Gastroesophageal sphincter (tissue), 4 donors: ENCODE results near the gene WNT16. TPM values are rescaled to one million over a fixed set of nuclear protein-coding genes. Genes with fewer than 3 reads are reported as not detected.

ENCODE experiments used
- ATAC-seq: fragments of 150-250 bp; one replicate; pipeline ENCODE4 v1.9.1; 2016; ENCODE audit warnings: mild to moderate bottlenecking, moderate library complexity
- H3K27ac ChIP-seq, 4 donors: fragments of 200-600 bp; sonication (generic) in 3 of 4; 1 replicate in 3 of 4; 2 replicates in 1 of 4; pipeline ENCODE4 v1.5.1; 2016 to 2019
- H3K27me3 ChIP-seq: fragments of 200-600 bp; sonication (generic); one replicate; pipeline ENCODE4 v1.5.1; 2019
- H3K36me3 ChIP-seq, 2 donors: fragments of 200-600 bp; sonication (generic); one replicate each; pipeline ENCODE4 v1.5.1; 2019; ENCODE audit warnings: control low read depth in 1 of 2
- H3K4me1 ChIP-seq, 3 donors: fragments of 200-600 bp; sonication (generic); 1 replicate in 2 of 3; 2 replicates in 1 of 3; pipeline ENCODE4 v1.5.1; 2016 to 2019; ENCODE audit warnings: control low read depth in 2 of 3
- H3K4me3 ChIP-seq, 2 donors: fragments of 200-600 bp; sonication (generic); one replicate each; pipeline ENCODE4 v1.5.1; 2019; ENCODE audit warnings: mild to moderate bottlenecking in 1 of 2, moderate library complexity in 1 of 2
- H3K9me3 ChIP-seq, 3 donors: fragments of 200-600 bp; sonication (generic); one replicate each; pipeline ENCODE4 v1.5.1; 2017 to 2019; ENCODE audit warnings: control low read depth in 2 of 3
- CTCF ChIP-seq, 4 experiments: fragments of 200-600 bp in 2 of 4; fragments of 450-650 bp in 2 of 4; sonication (generic) in 1 of 4; IDR thresholded peaks; one replicate each; pipeline ENCODE4 v1.5.1; 2017 to 2019; ENCODE audit warnings: antibody characterized with exemption in 4 of 4, mild to moderate bottlenecking in 2 of 4, moderate library complexity in 2 of 4
- EP300 ChIP-seq: sonication (generic); formaldehyde crosslinking; IDR thresholded peaks from one replicate; pipeline ENCODE4 v1.6.1; 2017; ENCODE audit warnings: antibody characterized with exemption, mild to moderate bottlenecking
- POLR2A ChIP-seq, 2 donors: fragments of 450-650 bp; IDR thresholded peaks; one replicate each; pipeline ENCODE4 v1.6.1; 2017; ENCODE audit warnings: antibody characterized with exemption in 2 of 2, mild to moderate bottlenecking in 2 of 2, moderate library complexity in 1 of 2
- POLR2AphosphoS5 ChIP-seq: sonication (generic); formaldehyde crosslinking; IDR thresholded peaks from one replicate; pipeline ENCODE4 v1.6.1; 2017; ENCODE audit warnings: antibody characterized with exemption
- WGBS, 2 donors: methylation state at CpG; one replicate each; pipeline ENCODE4 v1.1.5; 2018; ENCODE audit warnings: low coverage in 1 of 2; 5-methylcytosine and 5-hydroxymethylcytosine counted together
- total RNA-seq, 4 donors: library from RNA; depleted of rRNA; stranded (reverse); fragments of >200 nt; gene quantifications; one replicate each; pipeline ENCODE4 v1.1.0, GENCODE V29; 2016

WNT16 gene
- total RNA-seq, 4 donors from 2014 or later = 0.13 to 0.17 (median 0.16) TPM; not detected in 1

GRCh38 chr7:121305109-121305508, 23.7 kb upstream of the WNT16 start:
- 76 to 81% methylated on average over 3 of the region's 3 CpGs for WGBS, 2 donors

GRCh38 chr7:121306565-121306964, 22.2 kb upstream of the WNT16 start:
- no peak overlapping the region for H3K4me3 ChIP-seq
- no peaks in the 10 kb centered on the region for H3K4me1 ChIP-seq
- TF ChIP-seq EP300 (no peak), POLR2AphosphoS5 (no peak), CTCF (IDR thresholded peaks at IDR 0.05) (no peak), POLR2A (IDR thresholded peaks at IDR 0.05) (no peak)

More at GRCh38 chr7:121305109-121305508, 23.7 kb upstream of the WNT16 start:
- TF ChIP-seq CTCF (IDR thresholded peaks at IDR 0.05) (no peak), POLR2A (IDR thresholded peaks at IDR 0.05) (no peak), POLR2AphosphoS5 (no peak), EP300 (no peak)
- no peak overlapping the region for H3K27ac ChIP-seq
- no peak overlapping the region for H3K4me3 ChIP-seq
- H3K9me3 ChIP-seq = peaks cover 0 to 4% (median 0%) of the 10 kb centered on the region in 3 donors
- H3K27me3 ChIP-seq = no peaks in the 10 kb centered on the region
- H3K36me3 ChIP-seq = no peaks in the 10 kb centered on the region
- ATAC-seq = no peak
- H3K4me1 ChIP-seq = no peaks in the 10 kb centered on the region

GRCh38 chr7:121307021-121307574, 21.7 kb upstream of the WNT16 start:
- TF ChIP-seq EP300 (no peak), POLR2A (IDR thresholded peaks at IDR 0.05) (no peak), CTCF (IDR thresholded peaks at IDR 0.05) (no peak), POLR2AphosphoS5 (no peak)
- no peaks in the 10 kb centered on the region for H3K27me3 ChIP-seq
- H3K27ac ChIP-seq = no peak overlapping the region
- H3K4me1 ChIP-seq = no peaks in the 10 kb centered on the region
- H3K4me3 ChIP-seq = no peak overlapping the region
- WGBS, 2 donors = 76 to 83% methylated on average over 4 of the region's 4 CpGs
- no peaks in the 10 kb centered on the region for H3K36me3 ChIP-seq
- peaks cover 0 to 4% (median 0%) of the 10 kb centered on the region in 3 donors for H3K9me3 ChIP-seq
- ATAC-seq = no peak

More at GRCh38 chr7:121306565-121306964, 22.2 kb upstream of the WNT16 start:
- WGBS, 2 donors = 51 to 57% methylated on average over 3 of the region's 3 CpGs
- no peaks in the 10 kb centered on the region for H3K27me3 ChIP-seq
- H3K27ac ChIP-seq = no peak overlapping the region
- peaks cover 0 to 4% (median 0%) of the 10 kb centered on the region in 3 donors for H3K9me3 ChIP-seq
- no peaks in the 10 kb centered on the region for H3K36me3 ChIP-seq
- ATAC-seq = no peak

GRCh38 chr7:121313220-121313792, 15.5 kb upstream of the WNT16 start:
- Histone ChIP-seq H3K27me3 (no peaks in the 10 kb centered on the region), H3K36me3 (no peaks in the 10 kb centered on the region), H3K4me3 (no peak overlapping the region), H3K27ac (no peak overlapping the region), H3K9me3 (peaks cover 0 to 4% (median 0%) of the 10 kb centered on the region in 3 donors), H3K4me1 (no peaks in the 10 kb centered on the region)
- no peak for ATAC-seq
- WGBS, 2 donors = 64 to 89% methylated on average over 1 to 3 of the region's 3 CpGs
- TF ChIP-seq POLR2A (IDR thresholded peaks at IDR 0.05) = no peak
- no peak for TF ChIP-seq EP300
- TF ChIP-seq POLR2AphosphoS5 = no peak
- no peak for TF ChIP-seq CTCF (IDR thresholded peaks at IDR 0.05)
